NCI-H345 treated with DMSO at 0.1 percent for 48 hours (cell line): Measurements from ENCODE around the gene LEP.

ENCODE experiments used
- DNase-seq: peaks from one replicate; lab custom pipeline; 2025; ENCODE audit not compliant: unreplicated experiment; lab: John Stamatoyannopoulos, UW

LEP gene

GRCh38 chr7:128240696-128241386 is at the start of gene LEP:
Gene LEP, plus strand, starts transcription at chr7:128241278. Its CDS starts 10,741 bp downstream, at chr7:128252019.
- no peak for DNase-seq

GRCh38 chr7:128192497-128193142 is 48.5 kb upstream of the LEP start:
- no peak for DNase-seq

GRCh38 chr7:128194533-128195282 is 46.4 kb upstream of the LEP start:
- DNase-seq: no peak

GRCh38 chr7:128197589-128197988 is 43.5 kb upstream of the LEP start:
- no peak for DNase-seq

GRCh38 chr7:128197989-128198580 is 43.0 kb upstream of the LEP start:
- DNase-seq: no peak

- DNase-seq: no peak
These were observed 40.7 kb upstream of the LEP start for GRCh38 chr7:128200376-128200775.

GRCh38 chr7:128201067-128201689 is 39.9 kb upstream of the LEP start:
- DNase-seq: no peak

- DNase-seq: no peak
These were observed 39.4 kb upstream of the LEP start for GRCh38 chr7:128201690-128202085.

GRCh38 chr7:128202287-128202957 is 38.7 kb upstream of the LEP start:
- DNase-seq: no peak

GRCh38 chr7:128203047-128203491 is 38.0 kb upstream of the LEP start:
- DNase-seq: no peak

- DNase-seq: no peak
These were observed 37.3 kb upstream of the LEP start for GRCh38 chr7:128203710-128204214.

- DNase-seq: no peak
These were observed 36.6 kb upstream of the LEP start for GRCh38 chr7:128204455-128204854.

- DNase-seq: no peak
These were observed 36.0 kb upstream of the LEP start for GRCh38 chr7:128205068-128205467.

GRCh38 chr7:128206017-128206746 is 34.9 kb upstream of the LEP start:
- DNase-seq: no peak

- DNase-seq: no peak
These were observed 34.2 kb upstream of the LEP start for GRCh38 chr7:128206747-128207500.

DNA sequence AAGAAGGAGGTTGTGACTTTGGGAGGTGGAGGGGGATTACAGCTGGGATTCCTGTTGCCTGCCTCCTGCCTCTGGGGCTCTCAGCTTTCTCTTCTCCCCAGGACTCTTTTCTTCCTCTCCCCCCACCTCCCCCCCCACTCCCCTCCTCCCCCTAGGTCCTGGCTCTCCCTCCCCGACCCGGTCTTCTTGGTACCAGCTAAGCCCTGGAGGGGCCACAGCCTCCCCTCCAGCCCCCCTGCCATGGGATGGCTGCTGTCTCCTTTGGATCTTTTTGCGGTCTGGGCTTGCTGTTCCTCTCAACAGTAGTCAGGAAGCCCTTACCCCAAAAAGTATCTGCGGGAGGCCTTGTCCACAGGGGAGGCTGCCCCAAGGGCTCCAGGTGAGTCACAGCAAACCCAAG is 33.5 kb upstream of the LEP start:
- DNase-seq: no peak

DNA sequence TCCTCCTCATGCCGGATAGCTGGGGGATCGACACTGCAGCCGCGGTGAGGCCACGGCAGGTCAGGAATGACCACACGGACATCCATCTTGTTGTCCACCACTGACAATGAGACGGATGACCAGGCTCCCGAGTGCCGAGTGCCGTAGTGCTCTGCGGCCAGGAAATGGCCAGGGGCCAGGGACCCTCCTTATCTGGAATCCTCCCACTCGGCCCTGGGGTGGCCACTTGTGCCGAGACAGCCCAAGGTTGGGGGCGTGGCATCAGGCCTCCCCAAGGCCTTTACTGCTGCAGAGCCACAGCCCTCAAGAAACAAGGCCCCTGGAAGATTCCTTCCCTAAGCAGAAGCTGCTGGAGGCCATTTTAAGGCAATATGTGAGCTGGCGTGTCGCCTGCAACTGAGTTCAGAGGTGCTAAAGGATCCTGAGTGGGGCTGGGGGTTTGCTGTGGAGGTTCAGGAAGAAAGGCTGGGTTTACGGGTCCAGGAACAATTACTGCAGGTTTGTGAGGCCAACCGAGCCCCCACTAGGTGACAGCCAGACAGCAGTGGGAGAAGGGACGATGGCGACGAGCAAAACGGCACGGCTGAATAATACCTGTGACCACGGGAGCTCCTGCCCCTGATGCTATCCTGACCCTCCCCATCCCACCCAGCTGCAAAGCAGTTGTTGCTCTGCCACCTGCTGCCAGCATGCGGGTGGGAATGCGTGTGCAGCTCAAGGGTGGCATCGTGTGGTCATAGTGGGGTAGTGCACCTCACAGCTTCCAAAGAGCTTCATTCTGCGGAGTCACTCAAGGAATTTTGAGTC is 31.6 kb upstream of the LEP start:
- DNase-seq: peak; percentile 65

DNA sequence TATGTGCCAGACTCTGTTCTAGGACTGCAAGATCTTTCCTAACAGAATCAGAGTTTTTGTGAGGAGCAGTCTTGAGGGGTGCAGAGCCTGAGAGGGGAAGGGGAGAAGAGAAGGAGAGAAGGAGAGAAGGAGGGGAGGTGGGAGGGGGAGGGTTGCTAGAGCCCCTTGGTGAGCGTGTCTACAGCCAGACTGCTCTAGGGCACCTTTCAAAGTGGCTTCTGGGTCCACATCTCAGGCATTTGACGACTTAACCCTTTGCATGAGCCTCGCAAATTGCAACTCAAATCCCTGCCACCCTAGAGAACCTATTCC is 31.1 kb upstream of the LEP start:
- no peak for DNase-seq
